Measurements from ENCODE around the gene ST6GALNAC3.

DNA sequence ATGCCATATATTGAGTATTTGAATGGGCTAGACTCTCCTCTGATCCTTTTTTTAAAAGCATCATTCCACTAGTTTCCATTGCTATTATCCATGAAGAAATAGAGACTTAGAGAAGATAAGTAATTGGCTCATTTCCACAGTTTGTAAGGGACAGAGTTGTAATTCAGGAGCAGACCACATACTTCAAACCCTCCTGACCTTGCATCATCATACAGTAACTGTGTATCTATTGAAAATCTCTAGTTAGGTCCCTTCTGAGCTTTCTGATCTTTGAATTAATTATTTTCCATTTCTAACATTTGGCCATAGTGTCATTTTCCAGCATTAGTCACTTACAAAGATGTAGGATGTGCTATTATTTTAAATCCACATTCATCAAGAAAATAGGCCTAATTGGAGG lies 406.3 kb downstream of the ST6GALNAC3 start:
- TF ChIP-seq, protein P1, sequence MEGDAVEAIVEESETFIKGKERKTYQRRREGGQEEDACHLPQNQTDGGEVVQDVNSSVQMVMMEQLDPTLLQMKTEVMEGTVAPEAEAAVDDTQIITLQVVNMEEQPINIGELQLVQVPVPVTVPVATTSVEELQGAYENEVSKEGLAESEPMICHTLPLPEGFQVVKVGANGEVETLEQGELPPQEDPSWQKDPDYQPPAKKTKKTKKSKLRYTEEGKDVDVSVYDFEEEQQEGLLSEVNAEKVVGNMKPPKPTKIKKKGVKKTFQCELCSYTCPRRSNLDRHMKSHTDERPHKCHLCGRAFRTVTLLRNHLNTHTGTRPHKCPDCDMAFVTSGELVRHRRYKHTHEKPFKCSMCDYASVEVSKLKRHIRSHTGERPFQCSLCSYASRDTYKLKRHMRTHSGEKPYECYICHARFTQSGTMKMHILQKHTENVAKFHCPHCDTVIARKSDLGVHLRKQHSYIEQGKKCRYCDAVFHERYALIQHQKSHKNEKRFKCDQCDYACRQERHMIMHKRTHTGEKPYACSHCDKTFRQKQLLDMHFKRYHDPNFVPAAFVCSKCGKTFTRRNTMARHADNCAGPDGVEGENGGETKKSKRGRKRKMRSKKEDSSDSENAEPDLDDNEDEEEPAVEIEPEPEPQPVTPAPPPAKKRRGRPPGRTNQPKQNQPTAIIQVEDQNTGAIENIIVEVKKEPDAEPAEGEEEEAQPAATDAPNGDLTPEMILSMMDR (IDR thresholded peaks at IDR 0.05) = no peak
- TF ChIP-seq POLR2A (IDR thresholded peaks at IDR 0.05) = no peak
